Measurements from ENCODE around the gene HOXA3. TPM values are rescaled to one million over a fixed set of nuclear protein-coding genes. Genes with fewer than 3 reads are reported as not detected.

HOXA3 gene
- total and polyA plus RNA-seq, 2 of the 13 experiments (the other 11 are each of a cell fraction or from before 2014, with no cell fraction given): 2.9 to 4.6 TPM

- TF ChIP-seq ZNF740 (CRISPR knock-in tag; IDR thresholded peaks at IDR 0.05) (no peak), ZNF136 (CRISPR knock-in tag; IDR thresholded peaks at IDR 0.05; ENCODE audit: low read depth) (no peak)
Observed at GRCh38 chr7:27161214-27161720, 8.9 kb upstream of the HOXA3 start (continued).

GRCh38 chr7:27160546-27161213 lies 8.3 kb upstream of the HOXA3 start:
- BruUV-seq (replicated peaks): no TSS peak
- peak; percentile 83 to 87 for TF ChIP-seq HMGXB4 (CRISPR knock-in tag; IDR thresholded peaks at IDR 0.05; ENCODE audit: borderline replicate concordance in 1 of 2, low read depth in 1 of 2)
- TF ChIP-seq THRA (CRISPR knock-in tag; IDR thresholded peaks at IDR 0.05; ENCODE audit: borderline replicate concordance): peak; percentile 43
- TF ChIP-seq ZNF709 (CRISPR knock-in tag; IDR thresholded peaks at IDR 0.05): no peak
- peak; percentile 83; the same call in 1 of the 2 replicates for TF ChIP-seq MTF2 (CRISPR knock-in tag; IDR thresholded peaks at IDR 0.05; ENCODE audit: borderline replicate concordance)
- peak; percentile 30 for TF ChIP-seq XRCC5 (optimal IDR thresholded peaks at IDR 0.05; ENCODE audit: low read length)
- 0 out of 2 replicates have a peak, but pooled peaks have one; percentile 27 for TF ChIP-seq ZNF768 (CRISPR knock-in tag; IDR thresholded peaks at IDR 0.05)
- 0 out of 2 replicates have a peak, but pooled peaks have one; percentile 55 for TF ChIP-seq ZNF546 (CRISPR knock-in tag; conservative IDR thresholded peaks at IDR 0.05)
- TF ChIP-seq PITX1 (CRISPR knock-in tag; IDR thresholded peaks at IDR 0.05): no peak
- TF ChIP-seq POGK (CRISPR knock-in tag; conservative IDR thresholded peaks at IDR 0.05): peak; percentile 57
- no peak for TF ChIP-seq BCL6 (CRISPR knock-in tag; IDR thresholded peaks at IDR 0.05)
- TF ChIP-seq ZBTB7B (CRISPR knock-in tag; IDR thresholded peaks at IDR 0.05): peak; percentile 46; the same call in 1 of the 2 replicates
- TF ChIP-seq ZNF333 (CRISPR knock-in tag; IDR thresholded peaks at IDR 0.05; ENCODE audit: borderline replicate concordance): 0 out of 2 replicates have a peak, but pooled peaks have one; percentile 63
- TF ChIP-seq ZNF547 (CRISPR knock-in tag; IDR thresholded peaks at IDR 0.05): peak; percentile 60; the same call in 1 of the 2 replicates
- TF ChIP-seq GATAD2A (CRISPR knock-in tag; IDR thresholded peaks at IDR 0.05): peak; percentile 44

More at GRCh38 chr7:27160546-27161213, 8.3 kb upstream of the HOXA3 start:
- Histone ChIP-seq H2AFZ (ENCODE audit: low read length) (no peak overlapping the region), H3K9ac (ENCODE audit: insufficient read depth, low read depth, low read length) (peak overlapping the region; percentile 49), H4K20me1 (ENCODE audit: insufficient read depth, low read length) (no peaks in the 10 kb centered on the region), H3K36me3 (replicated peaks in 1 of 2; ENCODE audit: control insufficient read depth in 1 of 2, insufficient read depth in 2 of 2, low read length in 2 of 2) (no peaks in the 10 kb centered on the region), H3K4me2 (ENCODE audit: low read depth, low read length) (peak overlapping the region; percentile 85), H3K27ac (ENCODE audit: extremely low read length, insufficient read depth, low read length) (no peak overlapping the region), H3K4me1 (ENCODE audit: insufficient read depth, low read length) (peaks cover 8% of the 10 kb centered on the region; the same call in 1 of the 2 replicates), H3K27me3 (ENCODE audit: control insufficient read depth in 1 of 2, insufficient read depth in 2 of 2, low read length in 2 of 2) (peaks cover 2 to 44% of the 10 kb centered on the region in 2 experiments), H3K4me3 (replicated peaks in 1 of 3; ENCODE audit: insufficient read depth in 1 of 3, low read depth in 2 of 3, low read length in 3 of 3) (peak overlapping the region; percentile 51 to 68 (median 66)), H3K9me3 (ENCODE audit: low read length) (no peaks in the 10 kb centered on the region), H3K79me2 (ENCODE audit: insufficient read depth, low read length) (no peaks in the 10 kb centered on the region)
- FAIRE-seq: no peak
- in situ Hi-C loops (cut with HindIII; ENCODE audit: extremely low pct_ligation_motif_present, low pct_unique_long_range_greater_than_20kb) (loop anchor here (25.0 kb wide), 1 partner anchor 1073 kb away; no protein-coding TSS in a partner anchor), intact Hi-C loops (cut with micrococcal nuclease; ENCODE audit: unreplicated experiment) (loop anchor here (1.0 to 5.0 kb wide), 2 partner anchors 478 to 791 kb away; no protein-coding TSS in a partner anchor)
- 46% methylated on average over 19 of the region's 54 CpGs for WGBS (ENCODE audit: low lambda C conversion rate)
- peak; percentile 91 for ATAC-seq
- POLR2A ChIA-PET: interaction anchor here (1.0 to 1.3 kb wide), 2 partner anchors 10 to 11 kb away, joined by 3 to 10 read pairs; no protein-coding TSS in a partner anchor
- peak; percentile 62 for DNase-seq (ENCODE audit: low spot score)
- CTCF ChIA-PET (ENCODE audit: low intra/inter-chr PET ratio, low total read pairs): interaction anchor here (0.7 to 1.7 kb wide), 8 partner anchors 10 to 791 kb away, joined by 3 to 13 read pairs (median 7); no protein-coding TSS in a partner anchor

Measured in HepG2 (cell line).